Measurements from ENCODE around the gene TRUB1.
A peak's percentile ranks its signal among the peaks of the same experiment; 100 is the strongest.
"Not testable (repeated sequence)": the region's sequence is repeated elsewhere in the genome, so short reads cannot be mapped to it uniquely, and the experiment has no call there.

TRUB1 gene

GRCh38 chr10:114920459-114920858 lies 17.5 kb upstream of the TRUB1 start:
- DNase-seq (ENCODE audit: low read depth, low spot score), result no peak

GRCh38 chr10:114922003-114922402 lies 16.0 kb upstream of the TRUB1 start:
- no peak overlapping the region for H3K4me3 ChIP-seq (ENCODE audit: low read length)
- DNase-seq (ENCODE audit: low read depth, low spot score), result no peak

More at GRCh38 chr10:114920459-114920858, 17.5 kb upstream of the TRUB1 start:
- H3K4me3 ChIP-seq (ENCODE audit: low read length), result no peak overlapping the region

- no peak overlapping the region for H3K4me3 ChIP-seq (ENCODE audit: low read length)
- no peak for DNase-seq (ENCODE audit: low read depth, low spot score)
Observed at GRCh38 chr10:114923551-114923950, 14.4 kb upstream of the TRUB1 start.

GRCh38 chr10:114925587-114926586 lies 12.1 kb upstream of the TRUB1 start:
- no peak for DNase-seq (ENCODE audit: low read depth, low spot score)
- H3K4me3 ChIP-seq (ENCODE audit: low read length), result no peak overlapping the region

GRCh38 chr10:114928818-114929217 lies 9.2 kb upstream of the TRUB1 start:
- no peak overlapping the region for H3K4me3 ChIP-seq (ENCODE audit: low read length)
- no peak for DNase-seq (ENCODE audit: low read depth, low spot score)

- no peak for DNase-seq (ENCODE audit: low read depth, low spot score)
- H3K4me3 ChIP-seq (ENCODE audit: low read length), result no peak overlapping the region
Observed at GRCh38 chr10:114930320-114930719, 7.7 kb upstream of the TRUB1 start.

GRCh38 chr10:114931072-114931679 lies 6.8 kb upstream of the TRUB1 start:
- no peak for DNase-seq (ENCODE audit: low read depth, low spot score)
- no peak overlapping the region for H3K4me3 ChIP-seq (ENCODE audit: low read length)

- H3K4me3 ChIP-seq (ENCODE audit: low read length), result no peak overlapping the region
- DNase-seq (ENCODE audit: low read depth, low spot score), result no peak
Observed at GRCh38 chr10:114932225-114932624, 5.8 kb upstream of the TRUB1 start.

GRCh38 chr10:114932945-114933344 lies 5.0 kb upstream of the TRUB1 start:
- no peak overlapping the region for H3K4me3 ChIP-seq (ENCODE audit: low read length)
- no peak for DNase-seq (ENCODE audit: low read depth, low spot score)

- no peak for DNase-seq (ENCODE audit: low read depth, low spot score)
Observed at GRCh38 chr10:114933588-114933987, 4.4 kb upstream of the TRUB1 start.

GRCh38 chr10:114933995-114934394 lies 4.0 kb upstream of the TRUB1 start:
- H3K4me3 ChIP-seq (ENCODE audit: low read length); DNase-seq (ENCODE audit: low read depth, low spot score): not testable (repeated sequence)

More at GRCh38 chr10:114933588-114933987, 4.4 kb upstream of the TRUB1 start:
- no peak overlapping the region for H3K4me3 ChIP-seq (ENCODE audit: low read length)

GRCh38 chr10:114938856-114939193 lies 830 bp downstream of the TRUB1 start:
- DNase-seq (ENCODE audit: low read depth, low spot score), result no peak
- peak overlapping the region; percentile 89 for H3K4me3 ChIP-seq (ENCODE audit: low read length)

GRCh38 chr10:114940735-114941134 lies 2.7 kb downstream of the TRUB1 start:
- DNase-seq (ENCODE audit: low read depth, low spot score), result no peak
- no peak overlapping the region for H3K4me3 ChIP-seq (ENCODE audit: low read length)

- no peak overlapping the region for H3K4me3 ChIP-seq (ENCODE audit: low read length)
- no peak for DNase-seq (ENCODE audit: low read depth, low spot score)
Observed at GRCh38 chr10:114943000-114943399, 5.0 kb downstream of the TRUB1 start.

- DNase-seq (ENCODE audit: low read depth, low spot score), result no peak
- H3K4me3 ChIP-seq (ENCODE audit: low read length), result no peak overlapping the region
Observed at GRCh38 chr10:114953047-114953446, 15.1 kb downstream of the TRUB1 start.

GRCh38 chr10:114955984-114956383 lies 18.0 kb downstream of the TRUB1 start:
- H3K4me3 ChIP-seq (ENCODE audit: low read length), result no peak overlapping the region
- no peak for DNase-seq (ENCODE audit: low read depth, low spot score)

- no peak for DNase-seq (ENCODE audit: low read depth, low spot score)
- no peak overlapping the region for H3K4me3 ChIP-seq (ENCODE audit: low read length)
Observed at GRCh38 chr10:114956466-114956865, 18.5 kb downstream of the TRUB1 start.

- DNase-seq (ENCODE audit: low read depth, low spot score), result no peak
- H3K4me3 ChIP-seq (ENCODE audit: low read length), result no peak overlapping the region
Observed at GRCh38 chr10:114957122-114957521, 19.1 kb downstream of the TRUB1 start.

- DNase-seq (ENCODE audit: low read depth, low spot score), result no peak
- H3K4me3 ChIP-seq (ENCODE audit: low read length), result no peak overlapping the region
Observed at GRCh38 chr10:114957673-114958072, 19.7 kb downstream of the TRUB1 start.

- H3K4me3 ChIP-seq (ENCODE audit: low read length), result no peak overlapping the region
- no peak for DNase-seq (ENCODE audit: low read depth, low spot score)
Observed at GRCh38 chr10:114962441-114962840, 24.4 kb downstream of the TRUB1 start.

Measured in Jurkat, Clone E6-1 (cell line).